DMS53 treated with DMSO at 0.1 percent for 48 hours (cell line): ENCODE results near the gene OR2J1.
"Not testable (repeated sequence)": the region's sequence is repeated elsewhere in the genome, so short reads cannot be mapped to it uniquely, and the experiment has no call there.

Source experiments
- DNase-seq: peaks from one replicate; lab custom pipeline; 2025; ENCODE audit not compliant: unreplicated experiment; lab: John Stamatoyannopoulos, UW

Gene OR2J1

DNA sequence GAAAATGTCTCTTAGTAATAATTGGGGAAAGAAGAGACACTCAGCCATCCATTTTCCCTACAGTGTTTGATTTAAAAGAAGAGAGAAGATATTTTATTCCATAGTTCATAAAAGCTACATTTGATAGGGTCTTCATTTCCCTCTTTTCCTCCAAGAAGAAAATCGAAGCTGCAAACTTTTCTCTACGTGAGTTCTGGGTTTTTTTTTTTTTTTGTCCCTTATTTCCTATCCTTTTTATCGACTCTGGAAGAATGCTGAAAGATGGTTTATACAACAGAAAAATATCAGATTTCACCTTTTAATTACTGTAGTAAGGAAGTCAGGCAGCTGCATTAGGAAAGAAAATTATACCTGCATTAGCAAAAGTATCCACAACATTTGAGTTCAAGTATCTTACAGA lies at the start of gene OR2J1:
Gene OR2J1 (plus strand): TSS at position 301 of the 400 bp plus-strand sequence. CDS start 1,453 bp downstream, outside the sequence.
- no peak for DNase-seq

GRCh38 chr6:29051680-29052079 lies 47.6 kb upstream of the OR2J1 start:
- no peak for DNase-seq

- DNase-seq, result peak; percentile 47
These were observed 27.2 kb upstream of the OR2J1 start for GRCh38 chr6:29071831-29072723.

DNA sequence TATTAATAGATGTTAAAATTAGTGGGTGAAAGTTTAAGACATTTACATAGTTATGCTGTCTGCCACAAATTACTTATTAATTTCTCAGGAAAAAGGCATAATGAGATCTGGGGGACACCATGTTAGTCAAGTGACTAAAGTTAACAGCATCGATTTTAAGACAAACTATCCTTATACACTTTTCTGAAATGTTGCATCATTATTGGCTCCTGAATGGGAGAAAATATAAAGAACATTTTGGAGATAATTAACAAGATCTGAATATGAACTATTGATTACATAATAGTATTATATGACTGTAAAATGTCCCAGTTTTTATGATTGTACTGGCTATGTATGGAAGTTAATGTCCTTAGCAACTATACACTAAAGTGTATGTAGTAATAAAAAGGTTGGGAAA lies 20.1 kb upstream of the OR2J1 start:
- DNase-seq, result no peak

- no peak for DNase-seq
These were observed 18.0 kb upstream of the OR2J1 start for GRCh38 chr6:29081312-29081711.

DNA sequence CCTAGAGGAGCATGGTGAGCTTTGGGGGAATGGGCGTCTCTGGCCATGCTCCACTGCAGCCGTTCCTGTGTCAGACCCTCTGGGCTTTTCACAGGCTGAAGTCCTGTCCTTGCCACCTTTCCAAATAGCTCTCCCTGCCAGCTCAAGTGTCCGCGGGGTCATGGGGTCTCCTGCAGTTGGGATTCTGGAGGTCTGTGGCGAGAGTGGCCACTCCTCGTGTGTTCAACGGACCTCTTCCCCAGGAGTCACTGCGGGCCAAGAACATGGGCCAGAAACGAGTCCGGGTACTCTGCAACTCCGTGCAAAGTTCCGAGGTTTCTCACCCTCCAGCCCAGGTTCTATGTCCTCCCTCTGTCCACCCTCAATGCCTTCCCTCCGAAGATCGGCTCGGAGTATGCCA lies 16.8 kb upstream of the OR2J1 start:
- no peak for DNase-seq

- no peak for DNase-seq
These were observed 12.1 kb upstream of the OR2J1 start, which contains the start of gene OR2B3 for GRCh38 chr6:29087213-29087612. Gene OR2B3, minus strand, starts transcription at chr6:29087313. Its CDS starts 65 bp downstream, at chr6:29087248.

DNA sequence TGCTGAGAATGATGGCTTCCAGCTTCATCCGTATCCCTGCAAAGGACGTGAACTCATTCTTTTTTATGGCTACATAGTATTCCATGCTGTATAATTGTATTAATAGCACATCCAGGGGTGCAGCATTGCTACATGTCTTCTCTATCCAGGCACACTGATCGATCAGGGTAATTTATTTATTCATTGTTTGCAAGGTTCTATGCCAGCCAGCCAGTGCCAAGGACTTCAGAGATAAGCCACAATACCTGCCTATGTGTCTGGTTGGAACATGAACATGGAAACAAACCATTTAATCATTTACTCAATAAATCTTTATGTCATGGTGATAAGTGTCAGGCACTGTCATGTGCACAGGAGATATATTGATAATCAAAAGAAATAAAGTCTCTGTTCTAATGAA lies 6.3 kb upstream of the OR2J1 start:
- no peak for DNase-seq

DNA sequence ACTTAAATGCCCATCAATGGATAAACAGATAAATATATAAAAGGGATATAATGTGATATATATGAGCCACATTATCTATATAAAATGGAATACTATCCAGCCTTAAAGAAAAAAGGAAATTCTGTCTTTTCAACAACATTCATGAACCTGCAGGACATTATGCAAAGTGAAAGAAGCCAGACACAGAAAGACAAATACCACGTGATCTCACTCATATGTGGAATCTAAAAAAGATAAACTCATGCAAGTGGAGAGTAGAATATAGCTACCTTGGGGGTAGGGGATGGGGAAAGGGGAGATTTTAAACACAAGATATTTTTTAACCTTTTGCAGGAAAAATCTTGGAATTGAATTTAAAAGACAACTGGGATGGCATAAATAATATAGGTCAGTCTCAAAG lies 1.5 kb upstream of the OR2J1 start:
- DNase-seq, result no peak

DNA sequence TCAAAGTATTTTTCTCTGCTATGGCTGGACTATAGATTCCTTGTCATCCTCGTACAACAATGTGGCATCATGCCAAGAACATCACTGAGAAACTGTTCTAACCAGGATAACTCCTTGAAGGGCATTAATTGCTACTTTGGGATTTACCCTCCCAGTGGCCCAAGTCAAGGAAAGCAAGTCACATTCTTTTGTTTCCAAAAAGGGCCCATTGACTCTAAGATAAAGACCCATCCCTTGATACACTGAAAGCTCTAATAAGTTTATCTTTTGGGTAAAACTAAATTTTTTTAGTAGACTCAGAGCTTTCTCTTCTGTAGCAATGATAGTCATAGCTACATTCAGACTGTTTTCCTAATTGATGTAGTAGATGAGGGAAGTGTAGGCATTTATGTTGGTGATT lies 8.5 kb downstream of the OR2J1 start, which contains the start of gene OR2J3:
Gene OR2J3 (plus strand): TSS at position 301 of the 400 bp plus-strand sequence. CDS start 3,833 bp downstream, outside the sequence.
- no peak for DNase-seq

- no peak for DNase-seq
These were observed 12.8 kb downstream of the OR2J1 start for GRCh38 chr6:29112135-29112534.

- not testable (repeated sequence) for DNase-seq
These were observed 15.7 kb downstream of the OR2J1 start for GRCh38 chr6:29114964-29115363.

DNA sequence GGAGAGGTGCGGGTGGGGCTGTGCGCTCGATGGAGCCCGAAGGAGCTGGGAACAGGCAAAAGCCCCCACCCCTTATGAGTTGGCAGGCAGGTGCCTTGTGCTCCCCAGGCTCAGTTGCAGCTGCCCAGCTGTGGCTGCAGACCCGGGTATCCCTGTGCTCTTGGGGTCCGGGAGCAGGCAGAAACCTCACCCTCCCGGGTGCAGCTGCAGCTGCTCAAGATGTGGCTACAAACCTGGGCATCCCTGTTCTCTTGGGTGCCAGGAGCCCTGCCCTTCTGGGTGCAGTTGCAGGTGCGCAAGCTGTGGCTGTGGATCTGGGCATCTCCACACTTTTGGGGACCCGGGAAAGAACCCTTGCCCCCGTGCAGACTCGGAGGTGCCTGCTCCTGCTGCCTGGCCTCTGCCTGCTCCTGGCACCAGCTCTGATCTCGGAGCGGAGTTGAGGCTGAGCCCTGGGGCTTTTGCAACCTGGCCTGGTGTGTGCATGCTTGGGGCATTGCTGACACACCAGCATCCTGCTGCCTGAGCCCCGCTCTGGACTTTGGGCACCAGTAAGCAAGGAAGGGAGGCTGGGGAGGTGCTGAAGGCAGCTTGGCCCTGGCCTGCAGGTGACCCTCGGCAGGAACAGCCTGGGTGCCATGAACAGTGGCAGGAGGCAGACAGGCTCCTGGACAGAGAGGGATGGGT lies 30.2 kb downstream of the OR2J1 start:
- DNase-seq, result no peak

GRCh38 chr6:29130644-29131043 lies 31.4 kb downstream of the OR2J1 start:
- no peak for DNase-seq

- no peak for DNase-seq
These were observed 32.4 kb downstream of the OR2J1 start for GRCh38 chr6:29131691-29132090.

- no peak for DNase-seq
These were observed 38.4 kb downstream of the OR2J1 start for GRCh38 chr6:29137724-29138123.

DNA sequence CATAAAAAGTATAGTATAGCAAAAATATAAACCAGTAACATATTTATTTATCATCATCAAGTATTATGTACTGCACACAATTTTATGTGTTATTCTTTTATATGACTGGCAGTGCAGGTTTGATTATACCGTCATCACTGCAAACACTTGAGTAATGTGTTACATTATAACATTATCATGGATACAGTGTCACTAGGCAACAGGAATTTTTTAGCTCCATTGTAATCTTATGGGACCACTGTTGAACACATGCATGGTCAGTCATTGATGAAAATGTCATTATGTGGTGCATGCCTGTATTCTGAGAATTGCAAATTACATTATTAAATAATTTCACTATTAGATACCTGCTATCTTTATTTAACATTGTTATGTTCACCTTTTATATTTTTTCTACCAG lies 42.3 kb downstream of the OR2J1 start:
- DNase-seq, result no peak

DNA sequence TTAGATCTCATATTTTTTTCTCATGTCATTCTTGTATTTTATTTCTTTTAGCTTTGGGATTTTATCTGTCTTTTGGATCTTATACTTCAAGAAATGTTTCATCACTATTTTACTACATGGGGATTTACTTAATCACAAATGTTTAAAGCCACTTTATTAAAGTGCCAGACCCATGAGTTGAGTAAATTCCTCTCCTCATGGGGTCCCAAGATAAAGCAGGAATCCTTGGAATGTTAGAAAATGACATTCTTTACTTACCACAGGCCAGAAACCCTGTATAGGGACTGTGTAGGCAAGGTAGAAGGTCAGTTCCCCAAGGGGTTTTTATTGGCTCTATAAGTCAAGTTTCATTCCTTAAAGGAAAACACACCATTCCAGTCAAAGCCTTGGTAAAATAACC lies 43.0 kb downstream of the OR2J1 start:
- DNase-seq, result no peak

DNA sequence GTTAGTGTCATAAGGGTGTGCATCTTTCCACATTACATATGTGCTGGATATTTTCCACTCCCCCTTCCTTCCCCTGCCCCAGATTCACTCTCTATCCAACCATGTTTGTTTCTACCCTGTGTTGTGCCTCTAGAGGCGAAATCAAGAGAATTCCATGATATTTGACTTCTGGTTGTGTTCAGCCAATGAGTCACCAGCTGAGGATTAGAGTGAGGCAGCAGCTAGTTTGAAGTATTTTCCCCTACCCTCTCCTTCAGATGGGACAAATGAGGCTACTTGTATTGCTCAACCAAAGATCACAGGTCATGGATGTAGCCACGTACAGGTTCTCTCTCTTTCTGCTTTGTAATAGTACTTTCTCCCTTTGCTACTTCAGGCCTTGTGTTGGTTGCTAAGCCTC lies 46.9 kb downstream of the OR2J1 start:
- DNase-seq, result no peak

- no peak for DNase-seq
These were observed 47.8 kb downstream of the OR2J1 start for GRCh38 chr6:29147074-29147473.

GRCh38 chr6:29149444-29149843 lies 50.2 kb downstream of the OR2J1 start:
- DNase-seq, result not testable (repeated sequence)
